ENCODE results near the gene PPP2R3B.

DNA sequence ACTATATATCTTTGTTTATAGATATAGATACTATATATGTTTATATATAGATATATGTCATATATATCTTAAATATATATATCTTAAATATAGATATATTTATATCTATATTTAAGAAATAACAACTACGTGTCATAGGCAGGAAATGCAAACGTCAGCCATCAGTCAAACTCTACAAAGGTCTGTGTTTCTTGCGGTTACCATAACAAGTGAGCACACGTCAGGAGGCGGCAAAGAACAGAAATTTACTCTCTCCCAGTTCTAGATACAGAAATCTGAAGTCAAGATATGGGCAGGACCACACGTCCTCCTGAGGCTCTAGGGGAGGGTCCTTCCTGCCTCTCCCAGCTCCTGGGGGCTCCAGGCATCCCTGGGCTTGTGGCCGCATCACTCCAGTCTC is 99.0 kb downstream of the PPP2R3B start:
- TF ChIP-seq, protein P1, sequence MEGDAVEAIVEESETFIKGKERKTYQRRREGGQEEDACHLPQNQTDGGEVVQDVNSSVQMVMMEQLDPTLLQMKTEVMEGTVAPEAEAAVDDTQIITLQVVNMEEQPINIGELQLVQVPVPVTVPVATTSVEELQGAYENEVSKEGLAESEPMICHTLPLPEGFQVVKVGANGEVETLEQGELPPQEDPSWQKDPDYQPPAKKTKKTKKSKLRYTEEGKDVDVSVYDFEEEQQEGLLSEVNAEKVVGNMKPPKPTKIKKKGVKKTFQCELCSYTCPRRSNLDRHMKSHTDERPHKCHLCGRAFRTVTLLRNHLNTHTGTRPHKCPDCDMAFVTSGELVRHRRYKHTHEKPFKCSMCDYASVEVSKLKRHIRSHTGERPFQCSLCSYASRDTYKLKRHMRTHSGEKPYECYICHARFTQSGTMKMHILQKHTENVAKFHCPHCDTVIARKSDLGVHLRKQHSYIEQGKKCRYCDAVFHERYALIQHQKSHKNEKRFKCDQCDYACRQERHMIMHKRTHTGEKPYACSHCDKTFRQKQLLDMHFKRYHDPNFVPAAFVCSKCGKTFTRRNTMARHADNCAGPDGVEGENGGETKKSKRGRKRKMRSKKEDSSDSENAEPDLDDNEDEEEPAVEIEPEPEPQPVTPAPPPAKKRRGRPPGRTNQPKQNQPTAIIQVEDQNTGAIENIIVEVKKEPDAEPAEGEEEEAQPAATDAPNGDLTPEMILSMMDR (IDR thresholded peaks at IDR 0.05), result no peak
- no peak for TF ChIP-seq EZH2 (IDR thresholded peaks at IDR 0.05; ENCODE audit: borderline replicate concordance, insufficient read depth, low read depth, low read length, poor library complexity, severe bottlenecking)
